GM23338 (cell line): ENCODE results near the gene RNF217.

Source experiments
- CTCF ChIP-seq, 2 experiments: fragments of 200-600 bp in 1 of 2; sonication (generic) in 1 of 2; conservative IDR thresholded peaks; 2 replicates each; pipeline versions ENCODE4 v1.5.1 to v1.6.1; 2016 to 2017; ENCODE audit warnings: antibody characterized with exemption in 2 of 2, low read depth in 2 of 2, mild to moderate bottlenecking in 2 of 2, moderate library complexity in 1 of 2
- ETS1 ChIP-seq: IDR thresholded peaks from 2 replicates; pipeline ENCODE4 v1.6.1; 2016; ENCODE audit warnings: antibody characterized with exemption
- EZH2 ChIP-seq: fragments of 200-600 bp; sonication (generic); IDR thresholded peaks from one replicate; pipeline ENCODE4 v1.8.0; 2017; ENCODE audit warnings: antibody characterized with exemption, mild to moderate bottlenecking, low read depth; ENCODE audit not compliant: unreplicated experiment
- EZH2phosphoT487 ChIP-seq: fragments of 200-600 bp; sonication (generic); IDR thresholded peaks from one replicate; pipeline ENCODE4 v1.8.1; 2018; ENCODE audit warnings: antibody characterized with exemption; ENCODE audit not compliant: unreplicated experiment
- JUNB ChIP-seq: IDR thresholded peaks from one replicate; pipeline ENCODE4 v1.6.1; 2016; ENCODE audit warnings: antibody characterized with exemption; ENCODE audit not compliant: unreplicated experiment
- POLR2AphosphoS5 ChIP-seq: IDR thresholded peaks from 2 replicates; pipeline ENCODE4 v1.6.1; 2016; ENCODE audit warnings: antibody characterized with exemption, low read depth
- REST ChIP-seq: IDR thresholded peaks from one replicate; pipeline ENCODE4 v1.6.1; 2018; ENCODE audit warnings: antibody characterized with exemption; ENCODE audit not compliant: unreplicated experiment
- STAT1 ChIP-seq: IDR thresholded peaks from one replicate; pipeline ENCODE4 v1.6.1; 2016; ENCODE audit warnings: antibody characterized with exemption; ENCODE audit not compliant: unreplicated experiment
- ZNF114 ChIP-seq: fragments of 250-450 bp; sonication (Bioruptor Pico); IDR thresholded peaks from 2 replicates; pipeline ENCODE4 v1.5.0; 2020; ENCODE audit warnings: mild to moderate bottlenecking, moderate library complexity
- ZNF331 ChIP-seq: fragments of 250-450 bp; sonication (Bioruptor Pico); IDR thresholded peaks from 2 replicates; pipeline ENCODE4 v1.5.0; 2020; ENCODE audit warnings: low read depth, mild to moderate bottlenecking, moderate library complexity
- ZNF462 ChIP-seq: fragments of 250-450 bp; sonication (Bioruptor Pico); IDR thresholded peaks from 2 replicates; pipeline ENCODE4 v1.5.0; 2020; ENCODE audit warnings: mild to moderate bottlenecking, moderate library complexity

- TF ChIP-seq REST: no peak
- no peak for TF ChIP-seq ZNF114 (CRISPR knock-in tag)
- TF ChIP-seq EZH2phosphoT487: no peak
- TF ChIP-seq CTCF (conservative IDR thresholded peaks at IDR 0.05; ENCODE audit: low read depth in 2 of 2): no peak
- no peak for TF ChIP-seq POLR2AphosphoS5
- TF ChIP-seq EZH2: no peak
- no peak for TF ChIP-seq ETS1
- TF ChIP-seq ZNF462 (CRISPR knock-in tag): no peak
- no peak for TF ChIP-seq JUNB
- no peak for TF ChIP-seq ZNF331 (CRISPR knock-in tag)
- no peak for TF ChIP-seq STAT1
These were observed 116.5 kb downstream of the RNF217 start for GRCh38 chr6:125078602-125079321.
